ENCODE data around the gene FUNDC2.
"Not testable (repeated sequence)": the region's sequence is repeated elsewhere in the genome, so short reads cannot be mapped to it uniquely, and the experiment has no call there.

The FUNDC2 gene

GRCh38 chrX:155026727-155027508 is at the start of gene FUNDC2:
Gene FUNDC2, plus strand, starts transcription at chrX:155026844. Its CDS starts 95 bp downstream, at chrX:155026939.
- intact Hi-C loops (cut with DNase I) = loop anchor here (5.0 kb wide), 1 partner anchor 45 kb away; the partner anchor contains the start of genes BRCC3, CMC4 and MTCP1
- peak; percentile 84 to 99 (median 90) for DNase-seq

- intact Hi-C loops (cut with DNase I) = loop anchor here (2.0 kb wide), 1 partner anchor 77 kb away; no protein-coding TSS in a partner anchor
- no peak for DNase-seq
Observed at GRCh38 chrX:154979629-154980028, 47.0 kb upstream of the FUNDC2 start.

- peak in 9 of 10 donors; percentile 18 to 93 (median 65) for DNase-seq
- intact Hi-C loops (cut with DNase I) = loop anchor here (2.0 kb wide), 1 partner anchor 76 kb away; no protein-coding TSS in a partner anchor
Observed at GRCh38 chrX:154980330-154981115, 46.1 kb upstream of the FUNDC2 start.

GRCh38 chrX:154981116-154981411 is 45.6 kb upstream of the FUNDC2 start:
- no peak for DNase-seq
- intact Hi-C loops (cut with DNase I) = loop anchor here (2.0 kb wide), 1 partner anchor 76 kb away; no protein-coding TSS in a partner anchor

- intact Hi-C loops (cut with DNase I) = no loop called here
- DNase-seq = no peak
Observed at GRCh38 chrX:154986826-154987575, 39.6 kb upstream of the FUNDC2 start.

GRCh38 chrX:154987940-154988339 is 38.7 kb upstream of the FUNDC2 start:
- no peak for DNase-seq
- intact Hi-C loops (cut with DNase I) = no loop called here

- intact Hi-C loops (cut with DNase I) = no loop called here
- no peak for DNase-seq
Observed at GRCh38 chrX:154988719-154989118, 37.9 kb upstream of the FUNDC2 start.

GRCh38 chrX:154990496-154990895 is 36.1 kb upstream of the FUNDC2 start:
- intact Hi-C loops (cut with DNase I) = no loop called here
- DNase-seq = no peak

GRCh38 chrX:154991039-154991438 is 35.6 kb upstream of the FUNDC2 start:
- intact Hi-C loops (cut with DNase I) = no loop called here
- DNase-seq = no peak

GRCh38 chrX:154991476-154991875 is 35.2 kb upstream of the FUNDC2 start:
- intact Hi-C loops (cut with DNase I) = no loop called here
- no peak for DNase-seq

- intact Hi-C loops (cut with DNase I) = no loop called here
- DNase-seq = no peak
Observed at GRCh38 chrX:154998204-154998880, 28.3 kb upstream of the FUNDC2 start.

- DNase-seq = no peak
- intact Hi-C loops (cut with DNase I) = no loop called here
Observed at GRCh38 chrX:155000841-155001240, 25.8 kb upstream of the FUNDC2 start.

- no peak for DNase-seq
- intact Hi-C loops (cut with DNase I) = no loop called here
Observed at GRCh38 chrX:155001873-155002272, 24.8 kb upstream of the FUNDC2 start.

- no peak for DNase-seq
- intact Hi-C loops (cut with DNase I) = no loop called here
Observed at GRCh38 chrX:155005190-155005589, 21.5 kb upstream of the FUNDC2 start.

GRCh38 chrX:155006379-155006778 is 20.3 kb upstream of the FUNDC2 start:
- intact Hi-C loops (cut with DNase I); DNase-seq: not testable (repeated sequence)

- DNase-seq; intact Hi-C loops (cut with DNase I): not testable (repeated sequence)
Observed at GRCh38 chrX:155006913-155007671, 19.6 kb upstream of the FUNDC2 start.

- intact Hi-C loops (cut with DNase I); DNase-seq: not testable (repeated sequence)
Observed at GRCh38 chrX:155008578-155008977, 18.1 kb upstream of the FUNDC2 start.

GRCh38 chrX:155009994-155010472 is 16.6 kb upstream of the FUNDC2 start:
- DNase-seq = no peak
- intact Hi-C loops (cut with DNase I) = no loop called here

GRCh38 chrX:155020591-155020990 is 6.1 kb upstream of the FUNDC2 start:
- intact Hi-C loops (cut with DNase I) = no loop called here
- DNase-seq = no peak
